Left hindlimb (tissue), 1 donor: ENCODE measurements around the gene SH3YL1.

Source experiments
- DNase-seq: peaks from one replicate; pipeline ENCODE4 v3.0.0-alpha.2; 2018

SH3YL1 gene

DNA sequence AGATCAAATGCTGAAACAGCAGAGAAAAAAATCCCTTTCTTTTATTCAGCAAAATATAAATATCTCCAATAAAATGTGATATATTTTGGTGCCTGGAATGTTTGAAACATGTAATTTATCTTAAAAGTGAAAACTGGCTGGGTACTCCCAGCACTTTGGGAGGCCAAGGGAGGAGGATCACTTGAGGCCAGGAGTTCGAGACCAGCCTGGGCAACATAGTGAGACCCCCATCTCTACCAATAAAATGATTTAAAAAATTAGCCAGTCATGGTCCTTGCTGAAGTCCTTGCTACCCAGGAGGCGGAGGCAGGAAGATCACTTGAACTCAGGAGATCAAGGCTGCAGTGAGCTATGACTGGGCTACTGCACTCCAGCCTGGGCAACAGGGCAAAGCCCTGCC, 8.6 kb downstream of the SH3YL1 start:
- no peak for DNase-seq

DNA sequence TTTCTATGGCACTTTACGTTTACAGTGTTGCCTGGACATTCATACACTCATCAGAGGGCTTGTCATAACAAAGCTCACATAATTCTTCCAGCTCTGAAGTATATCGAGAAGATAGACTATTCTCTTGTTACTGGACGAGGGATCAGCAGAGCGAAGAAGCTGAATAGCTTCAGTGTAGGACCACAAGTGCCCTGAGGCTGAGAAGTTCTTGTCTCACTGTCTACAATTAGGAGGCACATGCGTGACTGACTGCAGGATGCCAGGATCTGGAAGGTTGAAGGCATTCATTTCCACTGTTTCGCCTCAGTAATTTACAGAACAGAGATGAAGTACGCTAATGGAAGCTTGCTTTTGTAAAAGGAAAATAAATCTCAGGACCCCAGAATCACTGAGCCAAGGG, 9.6 kb downstream of the SH3YL1 start:
- DNase-seq, result no peak

DNA sequence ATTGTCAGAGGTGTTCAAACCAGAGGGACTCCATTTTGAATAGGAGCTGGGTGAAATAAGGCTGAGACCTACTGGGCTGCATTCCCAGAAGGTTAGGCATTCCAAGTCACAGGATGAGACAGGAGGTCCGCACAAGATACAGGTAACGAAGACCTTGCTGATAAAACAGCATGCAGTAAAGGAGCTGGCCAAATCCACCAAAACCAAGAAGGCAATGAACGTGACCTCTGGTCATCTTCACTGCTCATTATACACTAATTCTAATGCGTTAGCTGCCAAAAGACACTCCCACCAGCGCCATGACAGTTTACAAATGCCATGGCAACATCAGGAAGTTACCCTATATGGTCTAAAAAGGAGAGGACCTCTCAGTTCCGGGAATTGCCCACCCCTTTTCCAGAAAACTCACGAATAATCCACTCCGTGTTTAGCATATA, 10.6 kb downstream of the SH3YL1 start:
- no peak for DNase-seq

DNA sequence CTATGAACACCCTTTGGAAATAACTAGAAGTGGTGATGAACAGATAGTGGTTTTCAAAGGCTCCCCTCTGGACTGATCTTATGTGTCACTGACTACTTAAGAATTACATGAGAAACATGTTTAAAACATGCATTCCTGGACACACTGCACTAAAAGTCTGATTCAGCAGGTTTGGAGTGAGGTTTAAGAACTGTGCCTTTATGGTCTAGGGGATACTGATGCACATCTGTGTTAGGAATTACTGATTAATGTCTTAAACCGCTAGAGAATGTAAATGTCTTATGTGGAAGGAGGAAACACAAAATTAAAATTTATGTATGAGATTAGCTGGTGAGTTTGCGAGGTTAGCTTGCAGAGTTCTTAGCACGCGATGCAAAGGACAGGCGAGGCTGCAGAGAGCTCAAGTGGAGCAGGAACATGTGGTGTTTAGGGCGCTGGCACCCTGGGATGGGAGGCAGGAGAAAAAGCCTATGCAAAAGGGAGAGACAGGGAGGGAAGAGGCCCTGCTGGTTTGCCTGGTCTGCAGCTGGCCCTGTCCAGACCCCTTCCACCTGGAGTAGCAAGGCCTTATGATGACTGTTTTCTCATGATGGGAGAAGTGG, 11.7 kb downstream of the SH3YL1 start:
- DNase-seq, result no peak

DNA sequence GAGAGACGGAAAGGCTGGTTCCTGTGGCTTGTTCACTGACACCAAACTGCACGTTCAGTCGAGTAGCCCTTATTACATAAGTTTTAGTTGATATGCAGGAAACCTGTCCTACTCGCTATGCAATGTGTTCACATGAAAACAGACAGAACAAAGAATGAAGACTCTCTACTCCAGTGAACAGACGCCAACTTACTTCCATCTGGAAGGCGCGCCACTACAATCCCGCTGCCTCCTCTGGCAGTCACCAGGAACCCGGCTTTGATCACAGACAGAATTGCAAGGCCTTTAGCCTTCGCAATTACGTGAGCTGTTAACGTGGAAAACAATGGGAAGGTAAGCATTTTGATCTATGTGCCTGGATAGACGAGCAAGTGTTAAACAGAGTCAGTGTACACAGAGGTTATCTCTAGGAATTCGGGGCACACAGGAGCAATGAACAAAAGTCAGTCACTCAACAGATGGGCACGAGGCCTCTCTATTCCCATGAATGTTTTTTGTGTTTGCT, 14.2 kb downstream of the SH3YL1 start:
- no peak for DNase-seq

DNA sequence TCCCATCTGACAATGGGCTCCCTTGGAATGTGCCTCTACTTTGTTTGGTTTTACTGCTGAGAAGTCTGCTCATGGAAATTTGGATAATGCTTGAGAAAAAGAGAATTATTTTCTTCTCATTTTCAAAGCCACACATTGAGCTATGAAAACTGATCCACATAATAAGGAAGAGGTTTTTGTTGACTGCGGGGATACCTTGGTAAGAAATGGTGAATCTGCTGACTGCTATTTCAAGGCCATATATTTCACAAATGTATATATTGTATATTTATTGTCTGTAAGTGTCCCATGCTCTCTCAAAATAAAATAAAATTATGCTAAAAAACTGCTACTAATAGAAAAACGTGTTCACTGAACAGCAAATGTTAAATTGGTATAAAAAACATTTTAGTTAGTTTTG, 15.1 kb downstream of the SH3YL1 start:
- DNase-seq, result no peak

DNA sequence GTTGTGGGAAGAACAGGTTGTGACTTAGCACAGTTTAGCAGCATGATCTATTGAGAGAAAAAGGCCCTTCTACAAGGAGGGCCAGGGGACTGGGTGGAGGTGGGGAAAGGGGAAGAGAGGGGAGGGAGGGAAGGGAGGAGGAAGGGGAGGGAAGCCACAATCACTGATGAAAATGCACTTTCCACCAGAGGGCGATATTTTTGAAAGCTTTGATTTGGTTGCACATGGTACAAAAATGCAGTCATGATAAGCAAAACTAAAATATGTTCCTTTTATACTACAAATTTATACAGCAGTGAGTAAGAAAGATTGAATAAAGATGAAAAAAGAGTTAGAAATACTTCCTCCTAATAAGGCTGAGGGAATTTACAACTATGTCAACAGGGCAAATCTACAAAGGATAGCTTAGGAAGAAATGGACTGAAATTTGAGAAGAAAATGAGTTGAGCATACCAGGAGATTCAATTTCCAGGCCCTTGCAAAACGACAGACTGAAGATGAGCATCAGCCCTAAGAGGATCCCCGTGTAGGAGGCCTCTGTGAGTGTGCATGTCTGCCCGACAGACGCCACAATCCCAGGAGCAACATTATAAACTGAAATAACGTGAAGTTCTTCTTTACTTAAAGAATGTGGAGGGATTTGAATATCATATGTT, 17.2 kb downstream of the SH3YL1 start:
- no peak for DNase-seq

DNA sequence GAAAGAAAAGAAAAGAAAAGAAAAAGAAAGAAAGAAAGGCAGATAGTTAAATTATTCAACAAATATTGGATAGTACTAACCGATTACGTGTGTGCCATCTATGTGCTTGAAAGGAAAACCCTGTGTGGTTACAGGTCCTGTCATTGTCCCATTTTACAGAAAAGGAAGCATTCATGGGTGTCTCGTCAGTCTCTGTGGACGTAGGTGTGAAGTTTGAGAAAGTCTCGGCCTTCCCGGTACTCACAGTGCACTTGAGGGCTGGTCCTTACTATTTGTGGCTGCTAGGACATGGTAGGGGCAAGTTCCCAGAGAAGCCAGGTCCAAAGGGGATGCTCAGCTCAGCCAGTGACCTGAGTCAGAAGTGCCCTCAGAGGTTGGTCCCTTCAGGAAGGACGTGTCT, 19.3 kb downstream of the SH3YL1 start:
- no peak for DNase-seq

DNA sequence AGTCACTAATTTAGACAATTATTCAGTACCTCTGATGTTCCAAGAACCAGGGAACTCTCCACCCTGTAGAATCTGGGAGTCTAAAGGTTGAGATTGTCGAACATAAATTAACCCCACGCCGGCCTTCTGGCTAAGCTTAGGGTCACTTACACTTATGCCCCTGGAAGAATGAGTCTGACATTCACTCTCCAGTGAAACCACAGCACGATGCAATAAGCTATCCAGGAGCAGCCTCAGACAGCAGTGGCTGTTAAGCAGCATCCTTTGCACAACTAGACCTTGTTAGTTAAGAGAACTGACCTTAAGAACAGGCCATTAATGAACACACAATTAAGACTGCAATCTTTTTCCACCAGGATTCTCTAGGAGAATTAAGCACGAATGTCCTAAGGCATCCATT, 25.0 kb downstream of the SH3YL1 start:
- no peak for DNase-seq

DNA sequence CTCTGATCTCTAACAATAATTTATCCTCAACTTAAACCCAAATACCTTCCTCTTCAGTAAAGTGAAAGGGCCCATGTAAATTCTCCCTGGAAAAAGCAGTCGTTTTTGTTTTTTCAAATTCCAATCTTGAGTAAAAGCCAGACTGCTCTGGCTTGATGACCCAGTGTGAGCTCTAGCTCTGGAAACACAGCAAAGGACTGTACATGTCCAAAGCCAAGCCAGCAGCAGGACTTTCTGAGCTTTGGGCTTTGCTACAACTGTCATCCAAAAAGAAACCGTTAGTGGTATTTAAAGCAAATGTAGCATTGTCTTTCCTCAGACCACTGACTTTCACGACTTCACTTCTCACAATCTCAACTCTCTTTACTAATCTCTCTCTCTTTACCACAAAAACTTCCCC, 25.4 kb downstream of the SH3YL1 start:
- no peak for DNase-seq

DNA sequence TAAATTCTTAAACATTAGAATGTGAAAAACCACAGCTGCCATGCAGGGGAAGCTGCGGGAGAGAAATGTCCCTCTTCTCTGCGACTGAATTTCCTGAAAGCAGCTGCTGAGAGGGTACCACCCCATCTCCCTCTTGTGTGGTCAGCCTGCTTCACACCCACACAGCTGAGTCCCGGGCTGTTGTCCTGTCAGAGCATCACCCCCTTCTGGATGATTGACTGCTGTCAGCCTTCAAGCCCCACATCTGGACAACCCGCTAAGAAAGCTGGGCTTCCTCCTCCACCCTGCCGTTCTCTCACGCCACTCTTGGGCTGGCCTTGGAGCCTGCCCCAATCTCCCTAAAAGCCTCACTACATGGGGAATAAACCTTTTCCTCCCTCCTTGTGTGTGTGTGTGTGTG, 26.0 kb downstream of the SH3YL1 start:
- no peak for DNase-seq

DNA sequence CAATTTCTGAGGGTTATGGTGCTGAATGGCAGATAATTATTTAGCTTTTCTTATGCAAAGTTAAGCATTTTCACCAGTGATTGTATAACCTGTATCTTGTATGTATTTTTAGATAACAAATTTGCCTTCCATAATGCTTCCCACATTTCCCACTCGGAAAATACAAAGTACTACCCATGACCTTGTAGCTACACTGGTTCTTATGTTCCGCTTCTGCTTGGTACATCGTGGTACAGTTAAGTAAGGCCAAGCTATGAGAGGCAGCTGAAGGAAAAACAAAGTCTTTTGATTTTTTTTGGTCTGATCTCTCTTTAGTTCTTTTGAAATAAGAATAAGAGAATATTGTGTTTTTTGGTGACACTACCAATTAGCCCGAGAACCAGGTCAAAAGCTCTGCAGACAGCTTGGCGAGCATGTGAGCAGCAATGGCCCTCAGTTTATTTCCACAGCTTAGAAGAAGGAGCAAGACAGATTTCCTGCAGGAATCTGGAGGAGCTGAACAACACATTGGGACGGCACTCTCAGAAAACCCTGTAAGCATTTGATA, 26.8 kb downstream of the SH3YL1 start:
- no peak for DNase-seq

DNA sequence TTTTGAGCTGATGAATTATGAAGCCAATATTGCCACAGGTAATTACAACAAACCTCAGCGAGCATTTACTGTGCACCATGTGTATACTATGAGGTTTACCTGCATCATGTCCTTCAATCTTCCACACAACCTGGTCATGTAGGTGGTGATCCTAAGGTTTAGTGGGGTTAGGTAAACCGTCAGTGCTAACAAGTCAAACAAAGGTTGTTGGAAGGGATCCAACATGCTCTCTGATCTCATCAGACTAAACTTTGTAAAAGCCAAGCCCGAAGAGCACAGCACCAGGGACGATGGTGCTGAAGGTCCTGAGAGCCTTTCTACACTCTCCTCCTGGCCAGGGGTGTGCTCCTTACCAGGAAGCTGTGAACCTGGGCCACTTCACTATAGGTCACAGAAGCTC, 29.4 kb downstream of the SH3YL1 start:
- DNase-seq, result no peak

DNA sequence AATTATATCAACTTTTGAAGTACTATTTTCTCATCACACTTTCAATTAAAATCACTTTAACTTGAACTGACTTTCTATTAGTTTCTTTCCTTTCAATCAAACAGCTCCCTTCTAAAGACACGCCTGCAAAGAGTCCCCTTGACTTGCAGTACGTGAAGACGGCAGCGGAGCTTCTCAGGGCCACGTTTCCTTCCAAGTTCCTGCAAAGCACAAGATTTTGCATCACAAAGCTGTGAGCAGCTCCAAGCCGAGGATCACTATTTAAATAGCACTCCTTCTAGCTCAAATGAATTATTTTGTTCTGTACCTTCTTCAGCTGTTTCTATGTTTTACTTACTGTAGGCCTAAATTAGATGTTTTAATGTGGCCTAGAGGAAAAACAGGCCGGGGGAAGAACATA, 30.8 kb downstream of the SH3YL1 start:
- DNase-seq, result no peak

DNA sequence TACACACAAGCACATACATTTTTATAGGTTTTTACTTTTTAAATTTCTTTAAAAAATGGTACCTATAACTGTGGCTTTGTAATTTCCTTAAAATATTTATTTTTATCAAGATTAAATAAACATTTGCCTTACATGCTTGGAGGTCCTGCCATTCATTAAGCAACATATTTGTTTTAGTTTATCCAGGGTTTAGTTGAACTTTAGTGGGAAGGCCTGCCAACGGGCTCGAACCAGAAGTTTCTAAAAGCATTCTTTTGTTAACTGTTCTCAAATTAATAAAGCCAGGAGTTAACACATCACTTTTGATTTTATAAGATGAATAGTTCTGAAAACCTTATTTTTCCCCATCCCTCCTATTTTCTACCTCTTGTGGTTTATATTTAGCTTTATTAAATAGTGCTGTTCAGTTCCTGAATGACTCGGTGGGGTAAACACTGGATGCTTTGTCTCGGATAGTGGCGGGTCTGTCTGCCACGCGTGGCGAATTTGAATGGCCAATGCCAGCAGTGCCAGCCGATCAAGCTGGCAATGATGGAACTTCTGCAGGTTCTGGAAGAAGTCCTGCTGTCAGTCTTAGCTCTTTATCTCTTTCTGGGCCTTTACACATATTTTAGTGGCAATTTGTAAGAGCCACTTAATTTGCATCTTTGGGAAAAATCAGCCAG, 32.2 kb downstream of the SH3YL1 start:
- DNase-seq, result no peak

DNA sequence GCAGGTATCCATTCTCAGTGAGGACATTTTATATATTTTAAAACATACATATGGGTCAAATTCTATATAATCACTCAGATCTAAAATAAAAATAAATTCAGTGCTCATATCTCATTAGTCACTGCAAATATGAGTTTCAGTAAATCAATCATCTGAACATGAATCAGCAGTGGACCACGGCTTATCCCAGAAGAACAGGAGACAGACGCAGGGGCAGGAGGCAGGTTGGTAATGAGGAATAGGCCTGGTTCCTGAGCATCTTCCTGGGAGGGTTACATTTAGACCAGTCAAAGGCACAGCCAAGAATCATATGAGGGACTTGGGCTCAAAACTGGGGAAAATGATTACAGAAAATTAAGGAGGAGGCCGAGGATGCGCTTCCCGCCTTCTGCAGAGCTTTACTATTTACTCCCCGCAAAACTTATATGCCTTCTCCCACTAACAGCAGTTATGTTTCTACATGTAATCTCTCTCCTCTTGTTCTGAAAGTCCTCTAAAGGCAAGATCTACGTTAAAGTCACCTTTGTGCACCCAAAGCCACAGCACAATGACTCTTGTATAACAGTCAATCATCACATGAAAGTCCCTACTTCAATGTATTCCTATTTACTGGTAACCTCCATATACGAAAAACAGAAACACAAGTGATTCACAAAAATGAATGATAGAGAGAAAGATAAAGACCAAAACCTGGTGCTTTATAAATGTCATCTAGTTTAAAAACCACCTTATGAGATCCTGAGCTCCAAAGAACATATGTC, 35.1 kb downstream of the SH3YL1 start:
- DNase-seq, result no peak

DNA sequence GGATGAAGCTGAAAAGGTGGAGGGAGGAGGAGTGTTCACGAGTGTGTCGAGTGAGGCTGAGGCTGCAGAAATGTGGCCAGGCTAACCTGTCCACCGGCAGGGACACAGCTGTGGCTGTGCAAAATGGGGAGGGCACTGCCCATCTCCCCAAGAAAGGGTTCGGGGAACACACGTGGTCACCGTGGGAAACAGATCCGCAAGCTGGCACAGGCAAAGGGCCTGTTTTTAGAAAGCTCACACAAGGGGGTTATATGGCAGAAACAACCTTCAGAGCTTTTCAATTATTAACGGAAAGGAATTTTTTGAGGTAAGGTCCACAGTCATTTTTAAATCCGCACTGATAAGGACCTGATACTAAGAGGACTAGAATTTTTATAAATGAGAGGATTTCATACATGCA, 35.7 kb downstream of the SH3YL1 start:
- DNase-seq, result no peak

DNA sequence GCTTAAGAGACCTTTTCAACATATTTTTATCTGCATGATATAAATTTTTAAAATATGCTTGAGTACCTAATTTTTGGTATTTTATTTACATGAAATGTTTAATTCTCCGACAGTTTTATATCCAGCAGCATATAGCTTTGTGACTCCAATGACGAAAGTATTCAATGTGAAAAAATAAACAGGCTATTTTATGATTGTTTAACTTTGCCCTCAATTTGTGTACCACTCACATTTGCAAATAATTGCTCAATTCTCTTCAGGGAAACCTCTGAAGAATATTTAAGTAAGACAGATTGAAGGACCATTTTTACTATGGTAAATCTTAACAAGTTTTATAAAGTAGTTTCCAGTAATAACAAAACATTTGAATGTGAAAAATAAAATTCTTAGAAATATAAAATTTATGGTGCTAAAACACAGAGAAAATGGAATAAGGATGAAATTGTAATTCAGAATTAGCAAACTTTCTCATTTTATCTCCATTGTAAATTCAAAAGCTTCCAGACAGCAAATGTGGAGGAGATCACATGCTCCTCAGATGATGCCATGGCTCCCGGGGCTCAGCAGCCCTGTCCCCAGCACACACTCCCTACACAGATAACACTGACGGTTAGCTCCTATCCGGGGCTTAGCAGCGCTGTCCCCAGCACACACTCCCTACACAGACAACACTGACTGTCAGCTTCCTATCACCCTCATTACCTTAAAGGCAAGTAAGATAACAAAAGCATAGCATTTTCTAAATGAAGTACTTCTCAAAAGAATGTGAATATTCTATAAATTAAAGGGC, 39.7 kb downstream of the SH3YL1 start:
- no peak for DNase-seq

DNA sequence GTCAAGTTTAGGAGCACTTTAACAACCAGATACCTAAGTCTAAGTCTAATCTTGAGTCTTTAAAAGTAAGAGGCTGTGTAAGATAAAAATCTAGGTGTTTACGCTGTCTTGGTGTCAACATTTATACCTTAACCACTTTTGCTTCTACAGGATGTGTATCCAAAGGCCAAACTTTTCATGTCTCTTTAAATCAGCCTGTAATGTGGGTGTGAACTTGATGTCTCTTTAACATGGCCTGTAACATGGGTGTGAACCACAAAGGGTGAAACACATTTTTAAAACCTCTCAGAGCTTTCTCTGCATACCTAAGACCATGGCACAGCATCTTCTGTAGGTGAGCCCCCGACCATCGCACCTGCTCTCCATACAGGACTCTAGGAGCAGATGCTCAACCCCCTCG, 40.4 kb downstream of the SH3YL1 start:
- DNase-seq, result no peak

DNA sequence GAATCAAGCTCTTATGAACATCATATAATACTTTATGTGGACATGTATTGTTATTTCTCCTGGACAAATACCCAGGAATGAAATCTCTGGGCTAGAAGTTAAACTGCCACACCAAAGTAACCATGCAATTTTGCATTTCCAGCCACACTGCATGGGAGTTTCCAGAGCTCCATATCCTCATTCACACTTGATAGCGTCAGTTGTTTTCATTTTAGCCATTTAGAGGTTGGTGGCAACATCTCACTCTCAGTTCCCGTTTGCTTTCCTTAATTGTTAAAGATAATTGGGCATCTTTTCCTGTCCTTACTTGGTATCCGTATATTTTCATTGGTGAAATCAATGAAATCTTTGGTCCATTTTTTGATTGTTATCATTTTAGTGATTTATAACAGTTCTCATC, 47.8 kb downstream of the SH3YL1 start:
- DNase-seq, result no peak

DNA sequence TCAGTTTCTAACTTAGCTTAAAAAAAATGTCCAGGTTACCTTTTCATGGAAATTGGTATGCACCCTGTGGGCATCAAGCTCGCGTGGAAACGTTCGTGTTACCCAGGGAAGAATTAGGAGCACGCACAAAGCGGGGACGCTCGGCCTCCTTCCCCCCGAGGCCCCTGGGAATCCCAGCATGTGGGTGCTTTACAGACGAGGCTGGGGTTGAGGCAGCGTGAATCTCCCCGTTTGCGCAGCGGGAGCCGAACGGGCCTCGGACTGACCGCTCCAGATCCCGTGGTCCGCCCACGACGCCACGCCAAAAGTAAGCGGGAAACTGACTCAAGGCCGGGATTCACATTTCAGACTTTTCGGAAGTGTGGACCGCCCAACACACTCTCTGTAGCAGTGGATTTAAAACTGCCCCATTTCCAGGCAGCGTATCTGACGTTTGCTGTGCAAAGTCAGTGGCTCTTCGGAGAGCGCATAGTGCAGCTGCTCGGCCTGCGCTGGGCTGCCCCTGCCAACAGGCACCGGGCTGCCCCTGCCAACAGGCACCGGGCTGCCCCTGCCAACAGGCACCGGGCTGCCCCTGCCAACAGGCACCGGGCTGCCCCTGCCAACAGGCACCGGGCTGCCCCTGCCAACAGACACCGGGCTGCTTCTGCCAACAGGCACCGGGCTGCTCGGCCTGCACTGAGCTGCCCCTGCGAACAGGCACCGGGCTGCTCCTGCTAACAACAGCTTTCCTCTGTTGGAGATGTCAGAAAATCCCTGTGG, 49.7 kb downstream of the SH3YL1 start:
- DNase-seq, result no peak
